ENCODE results near the gene EPDR1.
"Not testable (repeated sequence)": the region's sequence is repeated elsewhere in the genome, so short reads cannot be mapped to it uniquely, and the experiment has no call there.

Gene EPDR1

GRCh38 chr7:37943905-37944736, 23.7 kb downstream of the EPDR1 start:
- TF ChIP-seq CTCF (IDR thresholded peaks at IDR 0.05; ENCODE audit: low read depth, low read length): no peak
- H3K4me3 ChIP-seq (replicated peaks in 1 of 2; ENCODE audit: low read depth in 2 of 2, low read length in 2 of 2): no peak overlapping the region
- DNase-seq (ENCODE audit: low read depth in 2 of 2): peak in 1 of 2 donors; percentile 18

- no peak overlapping the region for H3K4me3 ChIP-seq (replicated peaks in 1 of 2; ENCODE audit: low read depth in 2 of 2, low read length in 2 of 2)
- no peak for TF ChIP-seq CTCF (IDR thresholded peaks at IDR 0.05; ENCODE audit: low read depth, low read length)
- no peak for DNase-seq (ENCODE audit: low read depth in 2 of 2)
Measured at GRCh38 chr7:37944737-37945054, 24.3 kb downstream of the EPDR1 start.

DNA sequence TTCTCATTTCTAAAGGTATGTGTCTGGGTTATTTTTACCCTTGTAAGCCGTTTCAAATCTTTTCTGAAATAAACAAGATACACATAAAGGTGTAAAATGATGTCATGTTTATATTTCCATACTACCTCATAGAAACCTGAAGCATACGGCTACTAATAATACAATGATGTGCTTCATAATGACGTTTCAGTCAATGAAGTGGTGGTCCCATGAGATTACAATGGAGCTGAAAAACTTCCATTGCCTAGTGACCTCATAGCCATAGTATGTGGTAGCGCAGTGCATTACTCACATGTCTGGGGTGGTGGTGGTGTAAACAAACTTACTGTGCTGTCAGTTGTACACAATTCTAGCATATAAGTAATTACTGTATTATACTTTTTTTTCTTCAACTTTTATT, 24.9 kb downstream of the EPDR1 start:
- TF ChIP-seq CTCF (IDR thresholded peaks at IDR 0.05; ENCODE audit: low read depth, low read length): no peak
- no peak overlapping the region for H3K4me3 ChIP-seq (replicated peaks in 1 of 2; ENCODE audit: low read depth in 2 of 2, low read length in 2 of 2)
- peak; percentile 27 to 95 for DNase-seq (ENCODE audit: low read depth in 2 of 2)

- TF ChIP-seq CTCF (IDR thresholded peaks at IDR 0.05; ENCODE audit: low read depth, low read length): no peak
- DNase-seq (ENCODE audit: low read depth in 2 of 2): no peak
- no peak overlapping the region for H3K4me3 ChIP-seq (replicated peaks in 1 of 2; ENCODE audit: low read depth in 2 of 2, low read length in 2 of 2)
Measured at GRCh38 chr7:37947138-37947940, 26.9 kb downstream of the EPDR1 start.

DNA sequence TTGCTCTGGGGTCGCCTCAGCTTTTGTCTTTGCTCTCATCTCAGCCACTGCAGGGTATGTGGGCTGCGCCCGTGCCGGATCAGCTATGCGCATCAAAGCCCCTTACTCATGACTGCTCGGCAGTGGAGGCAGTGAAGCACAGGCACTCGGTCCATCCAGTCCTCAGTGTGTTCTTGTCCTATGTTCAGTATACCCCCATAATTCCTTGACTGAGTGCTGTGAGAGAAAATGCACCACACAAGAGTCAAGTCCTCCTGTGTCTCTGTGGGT, 27.4 kb downstream of the EPDR1 start:
- DNase-seq (ENCODE audit: low read depth in 2 of 2): no peak
- no peak overlapping the region for H3K4me3 ChIP-seq (replicated peaks in 1 of 2; ENCODE audit: low read depth in 2 of 2, low read length in 2 of 2)
- no peak for TF ChIP-seq CTCF (IDR thresholded peaks at IDR 0.05; ENCODE audit: low read depth, low read length)

- no peak overlapping the region for H3K4me3 ChIP-seq (replicated peaks in 1 of 2; ENCODE audit: low read depth in 2 of 2, low read length in 2 of 2)
- no peak for DNase-seq (ENCODE audit: low read depth in 2 of 2)
- no peak for TF ChIP-seq CTCF (IDR thresholded peaks at IDR 0.05; ENCODE audit: low read depth, low read length)
Measured at GRCh38 chr7:37952240-37952639, 31.8 kb downstream of the EPDR1 start.

GRCh38 chr7:37954217-37954616, 33.8 kb downstream of the EPDR1 start:
- not testable (repeated sequence) for H3K4me3 ChIP-seq (replicated peaks in 1 of 2; ENCODE audit: low read depth in 2 of 2, low read length in 2 of 2); DNase-seq (ENCODE audit: low read depth in 2 of 2)
